HG02642 (cell line): Measurements from ENCODE around the gene MINK1.
"Not testable (repeated sequence)": the region's sequence is repeated elsewhere in the genome, so short reads cannot be mapped to it uniquely, and the experiment has no call there.

Experiments used
- ATAC-seq: cut with Tn5 transposase; IDR thresholded peaks from one replicate; pipeline ENCODE4 v1.9.1; 2021; ENCODE audit warnings: mild to moderate bottlenecking; ENCODE audit not compliant: unreplicated experiment, poor library complexity

The MINK1 gene

GRCh38 chr17:4843321-4844000 is 10.3 kb downstream of the MINK1 start:
- no peak for ATAC-seq

DNA sequence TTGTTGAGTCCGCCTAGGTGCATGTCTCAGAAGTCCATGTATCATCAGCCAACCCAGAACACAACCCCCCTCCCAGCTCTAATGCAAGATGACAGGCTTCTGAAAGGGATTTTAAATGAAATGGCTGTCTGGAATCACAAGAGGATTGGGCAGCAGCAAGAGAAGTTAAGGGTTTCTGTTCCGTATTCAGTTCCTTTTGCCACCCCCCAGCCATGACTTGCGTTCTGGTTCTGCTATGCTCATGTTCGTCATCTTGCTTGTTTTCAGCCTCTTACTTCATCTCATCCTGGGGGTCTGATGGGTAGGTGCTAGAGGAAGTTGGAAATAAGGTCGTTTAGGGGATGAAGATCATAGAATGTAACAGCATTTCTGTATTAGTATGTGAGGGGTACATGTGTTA is 12.0 kb downstream of the MINK1 start:
- no peak for ATAC-seq

GRCh38 chr17:4846635-4847390 is 13.7 kb downstream of the MINK1 start:
- ATAC-seq: no peak

DNA sequence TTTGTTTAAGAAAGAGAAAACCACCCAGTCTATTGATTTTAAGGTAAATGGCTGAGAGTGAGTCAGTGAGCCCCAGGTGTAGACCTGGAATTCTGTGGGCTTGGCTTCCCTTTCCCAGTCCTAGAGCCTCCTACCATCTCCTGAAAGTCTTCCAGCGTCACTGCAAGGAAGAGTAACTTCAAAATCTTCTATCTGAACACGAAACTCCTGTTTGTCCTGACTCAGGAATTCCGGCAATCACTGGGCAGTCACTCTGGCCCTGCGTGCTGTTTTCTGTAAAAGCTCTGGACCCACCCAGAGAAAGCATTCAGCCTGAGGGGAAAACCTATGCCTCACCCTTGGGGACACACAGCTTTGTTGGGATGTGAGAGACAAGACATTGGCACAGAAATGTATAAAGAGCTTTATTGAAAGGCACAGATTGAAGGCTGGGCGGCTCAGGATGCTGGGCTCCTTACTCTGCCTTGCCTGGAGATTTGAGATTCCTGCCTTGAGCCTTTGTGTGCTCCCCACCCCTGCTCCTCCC is 15.9 kb downstream of the MINK1 start:
- ATAC-seq: no peak

- ATAC-seq: no peak
Measured at GRCh38 chr17:4850246-4850645, 17.1 kb downstream of the MINK1 start.

DNA sequence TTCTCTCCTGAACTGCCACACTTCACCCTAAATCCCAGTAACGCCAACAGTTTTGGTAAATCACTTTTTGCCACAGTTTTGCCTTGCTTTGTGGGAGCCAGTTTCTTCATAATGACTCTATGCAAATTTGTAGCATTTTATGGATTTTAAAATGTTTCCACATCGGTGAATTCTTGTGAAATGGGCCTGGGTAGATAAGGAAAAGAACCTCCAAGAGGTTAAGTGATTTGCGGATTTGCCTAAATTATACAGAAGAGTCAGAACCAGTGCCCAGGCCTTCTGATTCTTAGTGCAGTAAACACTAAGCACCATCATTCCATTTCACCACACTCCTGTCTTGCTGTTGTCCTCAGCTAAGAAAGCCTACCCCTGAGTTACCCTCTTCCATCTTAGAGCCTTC is 17.9 kb downstream of the MINK1 start:
- no peak for ATAC-seq

GRCh38 chr17:4852567-4853207 is 19.5 kb downstream of the MINK1 start:
- ATAC-seq: no peak

GRCh38 chr17:4853208-4853671 is 20.1 kb downstream of the MINK1 start:
- no peak for ATAC-seq

GRCh38 chr17:4854111-4854681 is 21.1 kb downstream of the MINK1 start:
- no peak for ATAC-seq

DNA sequence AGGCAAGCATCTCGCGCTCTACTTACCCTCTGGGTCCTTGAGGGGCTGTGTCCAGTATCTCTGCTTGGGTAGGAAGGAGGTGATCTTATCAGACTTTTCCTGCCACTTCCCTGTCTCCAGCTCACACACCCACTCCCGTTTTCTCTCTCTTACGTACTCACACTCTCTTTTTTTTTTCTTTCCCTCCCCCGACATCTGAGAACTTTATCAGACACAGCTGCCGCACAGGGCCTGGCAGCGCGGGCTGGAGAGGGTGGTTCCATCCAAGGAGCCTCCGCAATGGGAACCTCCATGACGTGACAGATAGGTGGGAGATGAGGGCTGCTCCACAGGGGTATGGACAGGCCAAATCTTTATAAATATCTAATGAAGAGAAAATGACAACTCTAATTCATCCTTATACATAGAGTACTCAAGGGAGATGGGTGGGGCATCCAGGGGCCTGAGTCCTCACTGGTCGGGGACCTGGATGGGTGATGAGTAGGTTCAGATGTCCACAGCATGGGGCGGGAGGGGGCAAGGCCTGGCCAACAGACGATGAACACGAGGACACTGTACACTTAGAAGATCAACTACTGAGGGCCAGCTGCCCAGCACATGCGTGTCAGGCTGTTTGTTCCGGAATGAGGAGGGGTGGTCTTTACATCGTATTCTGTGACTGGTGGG is 23.3 kb downstream of the MINK1 start:
- ATAC-seq: no peak

- no peak for ATAC-seq
Measured at GRCh38 chr17:4856937-4857314, 23.8 kb downstream of the MINK1 start.

- not testable (repeated sequence) for ATAC-seq
Measured at GRCh38 chr17:4857347-4857746, 24.2 kb downstream of the MINK1 start.

- no peak for ATAC-seq
Measured at GRCh38 chr17:4858068-4858881, 25.1 kb downstream of the MINK1 start.

DNA sequence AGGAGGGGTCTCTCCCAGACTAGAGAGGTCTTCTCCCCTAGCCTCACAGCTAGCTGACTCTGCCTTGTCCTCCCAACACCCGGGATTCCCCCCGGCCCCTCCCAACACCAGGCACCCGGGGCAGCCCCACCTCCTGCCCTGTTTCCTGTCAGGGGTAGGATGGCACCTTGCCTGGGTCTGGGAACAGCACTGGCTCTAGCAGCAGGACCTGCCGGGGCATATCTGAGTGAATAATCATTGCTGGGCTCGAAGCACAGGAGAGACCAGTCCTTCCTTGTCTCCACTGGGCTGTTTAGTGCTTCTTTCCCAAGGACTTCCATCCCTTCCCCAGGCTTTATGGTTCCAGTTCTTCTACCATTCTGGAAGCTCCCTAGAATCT is 25.7 kb downstream of the MINK1 start:
- no peak for ATAC-seq

- no peak for ATAC-seq
Measured at GRCh38 chr17:4859816-4860625, 26.9 kb downstream of the MINK1 start.

DNA sequence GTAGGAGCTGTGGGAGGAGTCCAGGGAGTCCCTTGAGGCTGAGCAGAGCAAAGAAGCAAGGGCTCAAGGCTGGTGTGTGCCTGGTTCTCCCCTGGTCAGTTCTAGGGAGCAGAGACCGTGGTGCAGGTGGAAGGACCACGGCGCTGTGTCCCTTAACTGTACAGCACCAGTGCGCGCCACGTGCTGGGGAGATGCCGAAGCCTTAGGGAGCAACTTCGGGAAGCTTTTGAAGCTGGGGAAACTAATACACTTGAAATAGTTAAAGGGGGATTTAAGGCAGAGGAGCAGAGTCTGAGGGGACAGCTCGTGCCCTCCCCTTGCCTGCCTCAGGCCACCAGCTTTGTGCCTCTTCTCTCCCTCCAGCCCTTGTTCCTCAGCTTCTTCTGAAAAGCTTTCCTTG is 27.5 kb downstream of the MINK1 start:
- no peak for ATAC-seq

GRCh38 chr17:4861052-4861451 is 27.9 kb downstream of the MINK1 start:
- no peak for ATAC-seq

GRCh38 chr17:4862720-4863119 is 29.6 kb downstream of the MINK1 start:
- no peak for ATAC-seq

DNA sequence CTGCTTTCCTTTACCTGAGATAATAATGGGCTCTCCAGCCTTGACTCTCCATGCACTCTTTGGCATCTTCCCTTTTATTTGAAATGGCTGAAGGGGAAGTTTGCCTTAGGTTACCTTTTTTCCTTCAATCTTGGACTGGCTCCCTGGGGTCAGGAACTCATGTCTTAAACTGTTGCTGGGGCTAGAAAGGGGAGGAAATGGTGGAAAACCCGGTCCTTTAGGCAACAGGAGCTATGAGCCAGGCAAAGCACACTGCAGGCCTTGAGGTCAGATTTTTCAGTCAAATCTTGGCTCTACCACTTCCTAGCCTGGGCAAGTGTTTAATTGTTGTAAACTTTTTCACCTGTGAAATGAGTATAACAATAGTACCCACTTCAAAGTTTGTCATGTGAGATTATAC is 30.2 kb downstream of the MINK1 start:
- ATAC-seq: no peak
